ENCODE measurements around the gene TNFAIP6.
"Not testable (repeated sequence)": the region's sequence is repeated elsewhere in the genome, so short reads cannot be mapped to it uniquely, and the experiment has no call there.

TNFAIP6 gene

GRCh38 chr2:151421681-151422080 is 64.3 kb downstream of the TNFAIP6 start:
- not testable (repeated sequence) for DNase-seq (ENCODE audit: low spot score)

GRCh38 chr2:151422917-151423439 is 65.6 kb downstream of the TNFAIP6 start:
- peak; percentile 46 for DNase-seq (ENCODE audit: low spot score)

GRCh38 chr2:151423760-151424159 is 66.4 kb downstream of the TNFAIP6 start:
- peak; percentile 6 for DNase-seq (ENCODE audit: low spot score)

All from activated CD4-positive, alpha-beta T cell treated with anti-CD3 and anti-CD28 coated beads, Interleukin-2, Interleukin-4, amounts not matched to agents 100 ng/mL and 50 ng/mL, durations not matched to agents 16 hours and 8 hours (primary cell).